ENCODE measurements around the gene HLA-DQA2.

GRCh38 chr6:32741031-32741960 lies at the start of gene HLA-DQA2:
- TF ChIP-seq POLR2A (IDR thresholded peaks at IDR 0.05) (no peak), POLR2AphosphoS5 (IDR thresholded peaks at IDR 0.05) (no peak)
- TF ChIP-seq, protein P1, sequence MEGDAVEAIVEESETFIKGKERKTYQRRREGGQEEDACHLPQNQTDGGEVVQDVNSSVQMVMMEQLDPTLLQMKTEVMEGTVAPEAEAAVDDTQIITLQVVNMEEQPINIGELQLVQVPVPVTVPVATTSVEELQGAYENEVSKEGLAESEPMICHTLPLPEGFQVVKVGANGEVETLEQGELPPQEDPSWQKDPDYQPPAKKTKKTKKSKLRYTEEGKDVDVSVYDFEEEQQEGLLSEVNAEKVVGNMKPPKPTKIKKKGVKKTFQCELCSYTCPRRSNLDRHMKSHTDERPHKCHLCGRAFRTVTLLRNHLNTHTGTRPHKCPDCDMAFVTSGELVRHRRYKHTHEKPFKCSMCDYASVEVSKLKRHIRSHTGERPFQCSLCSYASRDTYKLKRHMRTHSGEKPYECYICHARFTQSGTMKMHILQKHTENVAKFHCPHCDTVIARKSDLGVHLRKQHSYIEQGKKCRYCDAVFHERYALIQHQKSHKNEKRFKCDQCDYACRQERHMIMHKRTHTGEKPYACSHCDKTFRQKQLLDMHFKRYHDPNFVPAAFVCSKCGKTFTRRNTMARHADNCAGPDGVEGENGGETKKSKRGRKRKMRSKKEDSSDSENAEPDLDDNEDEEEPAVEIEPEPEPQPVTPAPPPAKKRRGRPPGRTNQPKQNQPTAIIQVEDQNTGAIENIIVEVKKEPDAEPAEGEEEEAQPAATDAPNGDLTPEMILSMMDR (IDR thresholded peaks at IDR 0.05): no peak

Measured in prostate gland (tissue), 2 donors.